OCI-M1 (cell line): ENCODE measurements around the gene AQP2.

ENCODE experiments used
- DNase-seq: peaks from one replicate; lab custom pipeline; 2025; lab: John Stamatoyannopoulos, UW

Gene AQP2

DNA sequence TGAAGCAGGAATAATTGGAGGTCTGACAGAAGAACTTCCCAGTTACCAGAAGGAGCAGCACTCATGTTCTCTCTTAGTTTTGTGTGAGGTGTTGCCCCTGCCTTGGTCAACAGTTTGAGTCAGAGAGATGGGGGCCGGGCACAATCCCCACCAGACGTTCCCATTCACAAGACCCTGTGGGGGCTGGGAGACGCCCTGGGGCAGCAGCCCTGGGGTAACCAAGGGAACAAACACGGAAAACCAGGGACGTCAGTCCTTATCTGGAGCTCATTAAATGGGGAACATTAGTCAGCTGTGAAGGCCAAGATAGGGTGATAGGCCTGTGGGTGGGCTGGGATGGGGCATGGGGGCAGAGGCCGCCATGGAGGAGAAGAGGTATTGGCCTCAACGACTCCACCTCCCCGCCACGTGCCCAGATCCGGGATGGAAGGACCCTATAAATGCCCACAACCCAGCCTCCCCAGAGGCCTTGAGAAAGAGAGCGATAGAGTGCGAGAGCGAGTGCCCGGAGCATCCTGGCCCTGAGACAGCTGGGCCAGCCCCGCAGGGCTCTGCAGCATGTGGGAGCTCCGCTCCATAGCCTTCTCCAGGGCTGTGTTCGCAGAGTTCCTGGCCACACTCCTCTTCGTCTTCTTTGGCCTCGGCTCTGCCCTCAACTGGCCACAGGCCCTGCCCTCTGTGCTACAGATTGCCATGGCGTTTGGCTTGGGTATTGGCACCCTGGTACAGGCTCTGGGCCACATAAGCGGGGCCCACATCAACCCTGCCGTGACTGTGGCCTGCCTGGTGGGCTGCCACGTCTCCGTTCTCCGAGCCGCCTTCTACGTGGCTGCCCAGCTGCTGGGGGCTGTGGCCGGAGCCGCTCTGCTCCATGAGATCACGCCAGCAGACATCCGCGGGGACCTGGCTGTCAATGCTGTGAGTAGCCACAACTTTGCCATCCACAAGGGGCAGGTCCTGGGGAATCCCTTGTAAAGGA, at the start of gene AQP2:
Gene AQP2 (plus strand): TSS at position 465 of the 979 bp plus-strand sequence. CDS start 94 bp downstream, at position 559.
- DNase-seq: no peak

DNA sequence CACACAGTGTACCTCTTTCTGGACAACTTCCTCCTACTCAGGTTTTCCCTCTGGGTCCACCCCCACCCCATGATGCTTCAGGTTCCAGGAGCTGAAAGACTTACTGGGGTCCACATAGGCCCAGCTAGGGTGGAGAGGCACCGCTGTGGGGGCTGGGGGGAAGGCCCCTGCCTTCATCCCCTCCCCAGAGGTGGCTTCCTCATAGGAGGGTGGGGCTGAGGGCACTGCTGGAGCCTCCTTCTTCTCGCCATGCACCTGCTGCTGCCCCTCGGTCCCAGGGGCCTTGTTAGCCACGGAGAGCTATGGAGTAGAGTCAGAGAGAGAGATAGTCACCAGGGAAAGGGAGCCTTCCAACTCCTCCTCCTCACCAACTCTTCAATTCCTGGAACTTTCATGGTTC, 49.5 kb upstream of the AQP2 start:
- DNase-seq: no peak

DNA sequence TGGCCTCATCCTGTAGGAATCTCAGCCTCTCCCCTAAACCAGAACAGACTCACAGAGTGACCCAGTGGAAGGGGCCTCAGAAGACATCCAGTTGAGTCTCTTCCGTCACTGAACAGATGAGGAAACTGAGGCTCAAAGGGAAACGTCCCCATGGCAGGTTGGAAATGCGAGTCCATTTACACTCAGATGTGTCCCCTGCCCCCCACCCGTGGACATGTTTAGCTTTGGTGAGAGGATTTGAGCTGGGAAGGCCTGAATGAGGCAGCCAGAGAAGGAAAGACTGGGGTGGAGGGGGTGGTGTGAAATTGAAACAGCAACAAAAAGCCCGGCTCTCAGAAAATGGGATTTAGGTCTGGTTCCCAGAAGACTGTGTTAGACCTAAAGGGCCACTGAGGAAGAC, 48.6 kb upstream of the AQP2 start:
- DNase-seq: no peak

GRCh38 chr12:49902399-49903350, 47.9 kb upstream of the AQP2 start:
- DNase-seq: no peak

DNA sequence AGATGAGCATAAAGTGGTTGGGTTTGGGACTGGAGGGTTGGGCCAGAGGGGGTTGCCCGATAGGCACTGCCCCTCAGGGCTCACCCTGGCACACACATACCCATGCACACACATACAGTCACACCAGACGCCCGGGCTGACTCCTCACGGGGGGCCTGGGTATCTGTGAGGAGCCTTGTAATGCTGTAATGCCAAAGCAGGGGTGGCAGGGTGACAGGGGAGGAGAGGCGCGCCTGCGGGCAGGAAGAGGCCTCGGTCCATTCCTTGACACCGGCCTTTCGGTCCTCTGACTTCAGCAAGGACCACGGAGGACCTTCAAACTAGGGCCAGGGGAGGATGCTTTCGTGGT, 47.2 kb upstream of the AQP2 start:
- no peak for DNase-seq

DNA sequence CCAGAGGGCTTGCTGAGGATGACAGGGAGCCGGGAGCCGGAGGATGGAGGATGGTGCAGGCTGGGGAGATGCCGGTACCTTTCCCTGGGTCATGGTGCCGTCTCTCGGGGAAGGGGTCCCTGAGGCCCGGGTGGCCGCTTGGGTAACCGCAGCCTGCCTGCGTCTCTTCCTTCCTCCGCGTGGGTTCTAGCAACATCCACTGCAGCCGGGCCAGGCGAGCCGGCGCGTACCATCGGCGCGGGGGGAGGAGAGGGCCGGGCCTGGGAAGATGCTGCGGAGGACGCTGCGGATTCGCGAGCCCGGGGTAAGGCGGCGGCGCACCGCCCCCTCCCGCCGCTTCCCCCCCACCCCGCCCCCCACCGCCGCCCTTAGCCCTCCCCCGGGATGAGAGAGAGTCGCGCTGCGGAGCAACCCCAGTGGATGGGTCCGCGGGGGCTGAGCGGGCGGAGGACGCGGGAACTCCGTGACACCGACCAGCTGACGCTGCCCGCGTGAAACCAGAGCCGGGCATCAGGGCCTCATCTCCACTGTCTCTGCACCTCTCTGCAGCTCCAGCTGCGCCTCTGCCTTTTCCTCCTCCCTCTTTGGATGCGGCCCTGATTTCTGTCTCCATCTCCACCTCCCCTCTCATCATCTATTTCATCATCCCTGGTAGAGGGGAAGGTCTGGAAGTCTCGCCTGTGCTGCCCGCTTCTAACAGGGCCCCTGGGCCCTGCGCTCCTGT, 46.7 kb upstream of the AQP2 start, which contains the start of gene FAIM2:
Gene FAIM2 (minus strand): TSS at position 201 of the 724 bp plus-strand sequence. CDS start 108 bp downstream, at position 93.
- no peak for DNase-seq

GRCh38 chr12:49904601-49905000, 45.9 kb upstream of the AQP2 start:
- DNase-seq: no peak

DNA sequence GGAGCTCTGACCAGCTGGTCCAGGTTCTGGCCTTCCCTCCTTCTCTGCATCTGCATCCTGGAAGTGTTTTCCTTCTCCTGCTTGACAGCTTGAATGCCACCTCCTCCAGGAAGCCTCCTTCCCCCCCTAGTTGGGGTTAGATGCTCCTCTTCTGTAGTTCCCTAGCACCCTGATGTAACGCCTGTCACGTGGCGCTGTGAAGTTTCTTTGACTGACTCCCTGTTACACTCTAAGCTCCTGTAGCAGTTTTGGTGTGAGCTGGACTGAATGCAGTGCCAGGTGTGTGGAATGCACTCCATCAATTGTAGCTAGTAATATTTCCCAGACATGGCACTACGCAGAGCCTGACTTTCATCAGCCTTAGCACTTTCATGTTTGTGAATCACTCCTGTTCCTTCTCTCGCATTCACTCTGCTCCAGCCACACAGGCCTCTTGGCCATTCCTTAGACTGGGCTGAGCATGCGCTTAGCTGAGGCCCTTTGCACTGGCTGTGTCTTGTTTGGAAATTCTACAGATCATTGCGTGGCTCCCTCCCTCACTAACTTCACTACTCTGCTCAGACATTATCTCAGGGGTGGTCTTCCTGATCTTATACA, 44.7 kb upstream of the AQP2 start:
- no peak for DNase-seq

GRCh38 chr12:49907352-49907751, 43.2 kb upstream of the AQP2 start:
- DNase-seq: no peak

DNA sequence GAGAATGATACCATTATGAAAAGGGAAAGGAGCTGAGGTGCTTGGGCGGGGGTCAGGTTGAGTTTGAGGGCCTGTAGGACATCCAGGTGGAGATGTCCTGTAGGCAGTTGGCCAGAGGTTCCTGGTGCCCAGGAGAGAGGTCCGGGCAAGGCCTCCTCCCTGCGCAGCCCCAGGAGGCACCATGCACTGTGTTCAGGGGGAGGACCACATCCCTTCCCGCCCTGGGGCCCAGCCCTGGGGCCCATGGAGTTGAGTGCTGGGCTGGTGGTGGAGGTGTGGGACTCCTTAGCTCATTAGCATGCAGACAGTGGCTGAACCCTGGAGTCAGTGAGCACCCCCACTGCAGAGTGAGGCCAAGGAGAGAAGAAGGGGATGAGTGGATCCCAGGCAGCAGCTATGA, 41.2 kb upstream of the AQP2 start:
- DNase-seq: no peak

- DNase-seq: no peak
Observed at GRCh38 chr12:49909826-49910225, 40.7 kb upstream of the AQP2 start.

- no peak for DNase-seq
Observed at GRCh38 chr12:49910331-49911212, 40.0 kb upstream of the AQP2 start.

- DNase-seq: no peak
Observed at GRCh38 chr12:49911213-49911605, 39.3 kb upstream of the AQP2 start.

GRCh38 chr12:49912345-49913255, 37.9 kb upstream of the AQP2 start:
- DNase-seq: no peak

DNA sequence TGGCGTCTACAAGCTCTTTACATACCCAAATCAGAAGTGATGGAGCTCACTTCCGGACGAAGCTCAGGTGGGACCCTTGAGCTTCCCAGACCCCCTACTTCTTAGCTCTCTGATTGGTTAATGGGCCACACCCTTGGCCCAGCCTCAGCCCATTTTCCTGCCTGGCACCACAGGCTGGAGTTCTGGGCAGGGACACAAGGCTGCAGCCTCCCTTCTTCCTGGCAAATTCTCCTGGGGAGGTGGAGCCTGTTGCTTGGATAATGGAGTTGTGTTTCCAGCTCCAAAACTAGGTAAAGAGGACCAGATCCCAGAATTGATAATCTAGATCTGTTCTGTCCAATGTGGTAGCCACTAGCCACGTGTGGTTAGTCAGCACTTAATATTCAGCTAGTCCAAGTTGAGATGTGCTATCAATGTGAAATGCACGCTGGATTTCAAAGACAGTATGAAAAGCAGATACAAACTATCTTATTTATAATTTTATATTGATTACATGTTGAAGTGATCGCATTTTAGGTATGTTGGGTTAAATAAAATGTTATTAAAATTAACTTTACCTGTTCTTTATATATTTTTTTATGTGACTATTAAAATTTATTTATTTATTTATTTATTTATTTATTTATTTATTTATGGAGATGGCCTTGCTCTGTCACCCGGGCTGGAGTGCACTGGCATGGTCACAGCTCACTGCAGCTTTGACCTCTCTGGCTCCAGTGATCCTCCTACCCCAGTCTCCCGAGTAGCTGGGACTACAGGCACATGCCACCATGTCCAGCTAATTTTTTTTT, 34.2 kb upstream of the AQP2 start:
- DNase-seq: no peak

DNA sequence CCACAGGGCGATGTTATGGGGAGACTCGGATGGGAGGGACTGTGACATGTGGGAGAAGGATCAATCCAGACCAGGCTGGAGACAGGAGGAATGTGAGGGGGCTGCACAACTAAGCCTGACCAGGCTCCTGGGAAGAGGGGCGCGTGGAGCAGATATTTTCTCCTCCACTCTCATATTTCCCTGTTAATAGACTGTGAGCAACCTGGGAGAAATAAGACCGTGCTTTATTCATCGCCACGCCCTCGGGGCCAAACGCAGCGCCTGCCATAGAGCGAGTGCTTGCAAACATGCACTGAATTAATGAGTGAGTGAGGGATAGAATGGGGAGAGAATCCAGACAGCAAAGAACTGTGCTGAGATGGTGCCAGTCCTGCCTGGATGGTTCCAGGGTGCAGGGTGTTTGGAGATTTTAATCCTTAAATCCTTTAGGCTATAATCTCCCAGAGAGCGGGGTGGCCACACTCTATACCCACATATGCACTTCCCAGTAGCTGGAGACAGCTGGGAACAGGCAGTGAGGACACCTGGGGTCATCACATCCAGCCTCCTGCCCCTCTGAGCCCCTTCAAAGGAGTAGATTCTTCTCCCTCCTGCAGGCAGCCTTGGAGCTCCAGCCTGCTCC, 33.3 kb upstream of the AQP2 start:
- DNase-seq: no peak

DNA sequence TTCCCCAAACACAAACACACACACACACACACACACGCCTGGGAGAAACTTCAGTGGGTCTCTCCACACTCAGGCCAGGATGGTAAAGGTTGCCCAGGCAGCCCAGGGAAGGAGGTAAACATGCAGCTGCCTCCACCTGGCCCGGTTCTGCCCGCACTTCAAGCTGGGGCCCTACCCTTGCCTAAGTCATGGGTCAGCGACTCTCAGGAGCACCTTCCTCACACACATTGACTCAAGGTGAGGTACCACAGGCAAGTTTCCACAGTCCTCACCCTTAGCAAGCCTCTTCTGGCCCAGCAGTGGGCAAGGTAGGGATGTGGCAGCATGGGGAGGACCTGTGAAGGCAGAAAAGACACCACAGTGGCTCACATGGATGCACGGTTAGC, 32.8 kb upstream of the AQP2 start:
- DNase-seq: no peak

DNA sequence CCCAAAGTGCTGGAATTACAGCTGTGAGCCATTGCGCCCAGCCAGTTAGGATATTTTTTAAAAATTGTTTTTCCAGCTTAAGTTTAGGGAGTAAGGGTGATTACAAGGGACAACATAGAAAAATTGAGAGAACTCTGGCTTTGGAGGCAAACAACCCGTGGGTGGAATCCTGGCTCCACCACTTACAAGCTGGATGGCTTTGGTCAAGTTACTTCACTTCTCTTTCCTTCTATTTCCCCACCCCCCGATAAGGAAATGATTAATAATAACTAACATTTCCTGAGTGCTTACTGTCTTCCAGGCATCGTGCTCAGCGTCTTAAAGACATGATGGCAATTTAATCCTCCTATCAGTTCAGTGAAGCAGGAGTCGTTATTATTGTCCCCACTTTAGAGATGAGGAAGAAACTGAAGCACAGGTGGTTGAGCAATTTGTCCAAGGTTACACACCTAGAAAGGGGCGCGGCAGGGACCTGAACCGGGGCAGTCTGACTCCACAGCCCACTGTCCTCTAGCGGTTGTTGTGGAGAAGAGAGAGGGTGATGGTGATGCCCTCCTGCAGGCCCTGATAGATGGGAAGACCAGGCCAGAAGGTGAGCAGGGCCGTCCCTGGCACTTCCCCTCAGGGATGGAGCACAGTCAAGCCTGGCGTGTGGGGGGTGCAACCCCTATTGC, 30.2 kb upstream of the AQP2 start:
- DNase-seq: no peak
